ENCODE results near the gene KIF26B.
"Not testable (repeated sequence)": the region's sequence is repeated elsewhere in the genome, so short reads cannot be mapped to it uniquely, and the experiment has no call there.

The KIF26B gene

DNA sequence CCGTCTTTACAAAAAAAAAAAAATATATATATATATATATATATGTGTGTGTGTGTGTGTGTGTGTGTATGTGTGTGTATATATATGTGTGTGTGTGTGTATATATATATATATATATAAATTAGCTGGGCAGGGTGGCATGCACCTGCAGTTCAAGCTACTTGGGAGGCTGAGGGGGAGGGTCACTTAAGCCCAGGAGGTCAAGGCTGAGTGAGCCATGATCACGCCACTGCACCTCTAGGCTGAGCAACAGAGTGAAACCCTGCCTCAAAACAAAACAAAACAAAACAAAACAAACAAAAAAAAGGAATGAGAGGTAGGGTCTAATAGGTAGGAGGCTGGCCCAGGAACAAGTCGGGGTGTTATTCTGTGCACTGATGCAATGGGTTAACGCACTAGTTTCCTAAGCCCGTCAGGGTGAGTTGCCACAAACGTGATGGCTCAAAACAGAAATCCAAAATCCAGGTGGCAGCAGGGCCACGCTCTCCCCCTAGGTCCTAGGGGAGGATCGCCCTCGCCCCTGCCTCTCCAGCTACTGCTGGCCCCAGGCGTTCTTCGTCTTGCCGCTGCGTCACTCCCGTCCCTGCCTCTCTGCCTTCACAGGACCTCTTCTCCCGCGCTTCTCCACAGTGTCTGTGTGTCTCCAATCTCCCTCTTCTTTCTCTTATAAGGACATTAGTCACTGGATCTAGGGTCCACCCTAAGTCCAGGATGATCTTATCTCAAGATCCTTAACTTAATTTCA lies 24.3 kb upstream of the KIF26B start:
- H3K27ac ChIP-seq = not testable (repeated sequence)

DNA sequence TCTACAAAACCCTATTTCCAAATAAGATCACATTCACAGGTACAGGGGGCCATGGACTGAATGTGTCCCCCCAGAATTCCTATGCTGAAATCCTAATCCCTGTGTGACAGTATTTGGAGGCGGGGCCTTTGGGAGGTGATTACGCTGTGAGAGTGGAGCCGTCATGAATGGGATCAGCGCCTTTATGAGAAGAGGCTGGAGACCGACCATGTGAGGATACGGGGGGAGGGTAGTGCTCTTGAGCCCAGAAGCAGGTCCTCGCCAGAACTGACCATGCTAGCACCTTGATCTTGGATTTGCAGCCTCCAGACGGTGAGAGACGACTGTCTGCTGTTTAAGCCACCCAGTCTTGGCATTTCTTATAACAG lies 23.8 kb upstream of the KIF26B start:
- no peak overlapping the region for H3K27ac ChIP-seq
- no peak for DNase-seq (ENCODE audit: low read depth, low spot score)

More for the DNA sequence above, 24.3 kb upstream of the KIF26B start:
- not testable (repeated sequence) for DNase-seq (ENCODE audit: low read depth, low spot score)

DNA sequence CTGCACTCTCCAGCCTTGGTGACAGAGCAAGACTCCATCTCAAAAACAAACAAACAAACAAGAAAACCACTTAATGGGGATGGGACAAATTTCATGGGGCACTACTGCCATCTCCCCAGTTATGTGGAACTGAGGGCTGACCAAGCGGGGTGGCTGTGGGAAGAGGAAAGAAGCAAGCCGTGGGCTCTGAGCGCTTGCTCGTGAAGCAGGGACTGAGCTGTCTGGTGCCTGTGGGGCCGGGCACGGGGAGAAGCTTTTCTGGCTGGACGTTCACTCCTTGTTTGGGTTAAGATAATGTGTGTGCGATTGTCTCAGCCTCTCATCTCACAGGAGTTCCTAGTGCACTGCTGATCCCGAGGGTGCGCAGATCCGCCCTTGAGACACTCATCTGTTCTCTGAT lies 22.0 kb upstream of the KIF26B start:
- no peak for DNase-seq (ENCODE audit: low read depth, low spot score)

GRCh38 chr1:245133995-245134715 lies 20.6 kb upstream of the KIF26B start:
- DNase-seq (ENCODE audit: low read depth, low spot score) = no peak
- H3K27ac ChIP-seq = no peak overlapping the region

More for the DNA sequence above, 22.0 kb upstream of the KIF26B start:
- H3K27ac ChIP-seq = no peak overlapping the region

GRCh38 chr1:245142171-245142798 lies 12.5 kb upstream of the KIF26B start:
- DNase-seq (ENCODE audit: low read depth, low spot score) = no peak
- no peak overlapping the region for H3K27ac ChIP-seq

- H3K27ac ChIP-seq = no peak overlapping the region
- DNase-seq (ENCODE audit: low read depth, low spot score) = no peak
These were observed 11.8 kb upstream of the KIF26B start for GRCh38 chr1:245142976-245143375.

GRCh38 chr1:245143849-245144248 lies 10.9 kb upstream of the KIF26B start:
- no peak for DNase-seq (ENCODE audit: low read depth, low spot score)
- H3K27ac ChIP-seq = no peak overlapping the region

DNA sequence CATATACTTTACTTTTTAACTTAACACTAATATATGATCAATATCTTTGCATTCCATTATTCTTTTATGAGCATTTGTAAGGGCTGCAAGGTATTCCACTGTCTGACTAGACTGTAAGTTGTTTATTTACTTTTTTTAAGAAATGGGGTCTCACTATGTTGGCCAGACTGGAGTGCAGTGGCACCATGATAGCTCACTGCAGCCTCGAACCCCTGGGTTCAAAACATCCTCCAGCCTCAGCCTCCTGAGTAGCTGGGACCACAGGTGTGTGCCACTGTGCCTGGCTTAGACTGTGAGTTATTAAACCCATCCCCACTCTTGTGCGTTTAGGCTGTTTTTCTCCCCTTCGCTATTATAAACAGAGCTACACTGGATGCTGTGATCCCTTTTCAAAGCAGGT lies 6.7 kb upstream of the KIF26B start:
- no peak overlapping the region for H3K27ac ChIP-seq
- DNase-seq (ENCODE audit: low read depth, low spot score) = no peak

GRCh38 chr1:245148861-245149260 lies 5.9 kb upstream of the KIF26B start:
- DNase-seq (ENCODE audit: low read depth, low spot score) = no peak
- H3K27ac ChIP-seq = no peak overlapping the region

- no peak overlapping the region for H3K27ac ChIP-seq
- DNase-seq (ENCODE audit: low read depth, low spot score) = no peak
These were observed 1.7 kb upstream of the KIF26B start for GRCh38 chr1:245153081-245153551.

- H3K27ac ChIP-seq = peak overlapping the region; percentile 67
- DNase-seq (ENCODE audit: low read depth, low spot score) = no peak
These were observed 995 bp upstream of the KIF26B start for GRCh38 chr1:245153552-245154428.

- peak overlapping the region; percentile 67 for H3K27ac ChIP-seq
- DNase-seq (ENCODE audit: low read depth, low spot score) = no peak
These were observed 671 bp downstream of the KIF26B start for GRCh38 chr1:245155272-245156040.

GRCh38 chr1:245156041-245156735 lies 1.4 kb downstream of the KIF26B start:
- DNase-seq (ENCODE audit: low read depth, low spot score) = peak; percentile 29
- H3K27ac ChIP-seq = no peak overlapping the region

DNA sequence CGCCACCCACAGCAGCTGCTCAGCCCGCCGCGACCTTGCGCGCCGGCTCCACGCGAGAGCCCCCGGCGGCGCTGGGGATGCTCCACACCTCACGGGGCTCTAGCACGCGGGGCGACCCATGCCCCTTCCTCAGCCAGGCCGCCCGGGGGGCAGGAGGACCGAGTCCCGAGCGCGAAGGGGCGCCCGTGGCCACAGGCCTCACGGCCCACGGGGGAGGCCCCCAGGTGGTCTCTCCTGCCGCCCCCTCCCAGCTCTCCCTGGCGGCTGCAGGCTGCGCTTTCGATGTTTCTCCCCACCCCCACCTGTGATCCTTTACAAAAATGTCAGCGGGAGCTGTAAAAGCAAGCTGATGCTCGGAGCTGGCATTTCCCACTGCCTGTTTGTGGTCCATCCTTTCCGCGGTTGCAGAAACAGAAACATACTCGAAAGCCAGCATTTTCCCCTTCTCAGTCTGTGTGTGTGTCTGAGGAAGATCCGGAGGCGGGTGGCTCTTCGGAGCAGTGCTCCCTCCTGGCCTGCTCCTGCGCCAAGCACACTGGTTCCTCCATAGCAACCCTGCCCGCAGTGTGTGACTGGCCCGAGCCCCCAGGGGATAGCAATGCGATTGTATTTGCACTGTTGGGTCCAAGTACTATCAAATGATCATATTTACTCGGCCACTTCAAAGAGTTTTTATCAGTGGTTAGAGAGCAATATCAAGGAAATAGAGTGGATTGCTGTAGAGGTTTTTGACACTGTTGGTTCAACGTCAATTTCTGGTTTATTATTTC lies 2.1 kb downstream of the KIF26B start:
- no peak overlapping the region for H3K27ac ChIP-seq
- DNase-seq (ENCODE audit: low read depth, low spot score) = no peak

- H3K27ac ChIP-seq = no peak overlapping the region
- no peak for DNase-seq (ENCODE audit: low read depth, low spot score)
These were observed 4.1 kb downstream of the KIF26B start for GRCh38 chr1:245158913-245159312.

DNA sequence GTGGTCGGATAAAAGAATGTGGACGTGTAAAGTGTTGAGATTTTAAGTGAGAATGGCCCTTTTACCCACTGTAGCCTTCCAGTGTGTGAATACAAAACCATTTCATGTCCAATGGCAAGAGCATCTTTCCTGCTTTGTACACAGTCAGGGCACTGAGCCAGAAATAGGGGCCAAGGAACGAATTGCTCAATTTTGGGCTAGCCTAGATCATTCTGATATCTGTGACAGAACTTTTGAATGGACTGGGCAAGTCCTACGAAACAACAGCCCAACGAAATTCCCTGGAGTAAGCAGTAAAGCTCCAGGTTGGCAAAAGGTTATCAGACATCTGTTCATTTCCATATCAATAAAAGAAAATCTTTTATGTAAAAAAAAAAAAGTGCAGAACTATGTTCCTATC lies 5.5 kb downstream of the KIF26B start:
- no peak overlapping the region for H3K27ac ChIP-seq
- no peak for DNase-seq (ENCODE audit: low read depth, low spot score)

DNA sequence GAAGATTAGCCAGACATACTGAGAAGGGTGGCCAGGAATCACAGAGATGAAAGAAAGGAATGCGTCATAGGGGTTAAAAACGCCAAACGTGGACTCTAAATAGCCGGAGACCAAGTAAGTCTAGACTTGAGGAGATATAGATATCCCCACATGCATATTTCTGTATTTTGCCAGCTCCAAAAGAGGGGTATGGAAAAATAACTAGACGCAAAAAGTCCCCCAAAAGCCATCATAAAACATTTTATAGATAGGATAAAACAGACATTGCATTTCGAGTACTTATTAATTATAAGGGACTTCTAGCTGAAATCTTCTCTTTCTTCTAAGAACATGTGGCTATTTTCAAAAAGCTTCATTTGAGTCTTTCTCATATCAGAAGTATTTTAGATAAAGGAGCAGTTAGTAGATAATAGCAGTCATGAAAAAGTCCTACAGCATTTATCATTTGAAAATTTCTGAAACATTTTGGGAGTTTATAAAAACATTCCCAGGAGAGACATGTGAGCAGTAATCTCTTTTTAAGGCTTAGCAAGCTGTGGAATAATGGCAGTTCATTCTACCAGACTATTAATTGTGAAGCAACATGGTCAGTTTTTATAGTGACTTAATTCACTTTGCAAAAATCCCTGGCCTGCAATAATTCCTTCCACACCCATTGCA lies 6.1 kb downstream of the KIF26B start:
- no peak for DNase-seq (ENCODE audit: low read depth, low spot score)
- H3K27ac ChIP-seq = no peak overlapping the region

DNA sequence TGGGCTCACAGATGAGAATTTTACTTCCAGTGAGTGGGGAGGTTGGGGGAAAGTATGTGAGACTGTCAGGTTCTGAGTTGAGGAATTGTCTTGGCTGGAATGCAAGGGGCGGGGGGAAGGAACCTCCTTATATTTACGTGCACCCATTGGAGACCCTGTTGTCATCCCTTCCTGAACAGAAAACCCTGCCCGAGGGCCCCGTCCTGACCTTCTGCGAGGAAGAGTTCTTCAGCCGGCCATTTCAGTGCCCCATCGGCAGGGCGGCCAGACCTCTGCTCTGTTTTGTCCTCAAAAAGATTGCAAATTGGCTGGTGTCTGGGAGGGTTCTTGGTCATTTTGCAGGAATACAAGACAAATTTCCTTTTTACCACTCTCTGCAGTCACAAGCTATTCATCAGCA lies 7.1 kb downstream of the KIF26B start:
- DNase-seq (ENCODE audit: low read depth, low spot score) = no peak
- no peak overlapping the region for H3K27ac ChIP-seq

Measured in epithelial cell of prostate (primary cell).